SJCRH30 (cell line): Measurements from ENCODE around the gene SCAND1. TPM values are rescaled to one million over a fixed set of nuclear protein-coding genes. Genes with fewer than 3 reads are reported as not detected.

Experiments used
- DNase-seq, 2 experiments: peaks; one replicate each; pipeline ENCODE4 v3.0.0-alpha.2; 2015 to 2020
- H3K27ac ChIP-seq: fragments of 250-450 bp; sonication (Bioruptor Pico); 2 replicates; pipeline ENCODE4 v1.5.1; 2020; ENCODE audit warnings: mild to moderate bottlenecking, moderate library complexity
- H3K27me3 ChIP-seq: fragments of 250-450 bp; sonication (Bioruptor Pico); 2 replicates; pipeline ENCODE4 v1.5.1; 2020; ENCODE audit warnings: mild to moderate bottlenecking, moderate library complexity
- H3K36me3 ChIP-seq: fragments of 250-450 bp; sonication (Bioruptor Pico); 2 replicates; pipeline ENCODE4 v1.5.1; 2020; ENCODE audit warnings: mild to moderate bottlenecking, moderate library complexity
- H3K4me1 ChIP-seq: fragments of 250-450 bp; sonication (Bioruptor Pico); 2 replicates; pipeline ENCODE4 v1.5.1; 2020; ENCODE audit warnings: mild to moderate bottlenecking, moderate library complexity
- H3K4me3 ChIP-seq: fragments of 250-450 bp; sonication (Bioruptor Pico); 2 replicates; pipeline ENCODE4 v1.5.1; 2020; ENCODE audit warnings: mild to moderate bottlenecking, moderate library complexity
- H3K9me3 ChIP-seq: fragments of 250-450 bp; sonication (Bioruptor Pico); replicated peaks from 2 replicates; pipeline ENCODE4 v1.5.1; 2020; ENCODE audit warnings: mild to moderate bottlenecking, moderate library complexity
- total RNA-seq: library from RNA; depleted of rRNA; stranded (reverse); fragments of >200 nt; shearing (Covaris generic); gene quantifications from 2 replicates; pipeline ENCODE4 v1.2.3, GENCODE V29; 2014; rRNA removed

Gene SCAND1
- total RNA-seq, 1 experiment from 2014 or later = 44.4 TPM

DNA sequence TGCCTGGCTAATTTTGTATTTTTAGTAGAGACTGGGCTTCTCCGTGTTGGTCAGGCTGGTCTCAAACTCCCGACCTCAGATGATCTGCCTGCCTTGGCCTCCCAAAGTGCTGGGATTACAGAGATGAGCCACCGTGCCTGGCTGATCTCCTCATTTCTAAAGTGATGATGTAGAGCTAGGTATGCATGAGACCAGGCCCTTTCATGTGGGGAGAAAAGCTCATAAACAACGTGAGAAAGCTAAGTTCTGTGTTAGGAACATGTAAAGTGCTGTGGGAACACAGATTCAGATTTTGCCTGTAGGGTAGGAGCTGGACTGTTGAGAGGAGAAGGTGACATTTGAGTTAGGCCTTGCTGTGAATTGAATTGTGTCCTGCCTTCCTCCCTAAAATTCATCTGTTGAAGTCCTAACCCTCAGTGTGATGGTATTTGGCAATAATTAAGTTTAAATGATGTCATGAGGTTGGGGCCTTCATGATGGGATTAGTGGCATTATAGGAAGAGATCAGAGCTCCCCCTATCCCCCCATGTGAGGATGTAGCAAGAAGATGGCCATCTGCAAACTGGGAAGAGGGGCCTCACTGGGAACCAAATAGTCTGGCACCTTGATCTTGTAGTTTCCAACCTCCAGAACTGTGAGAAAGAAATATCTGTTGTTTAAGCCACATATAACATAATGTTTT, 49.2 kb downstream of the SCAND1 start:
- H3K27ac ChIP-seq = no peak overlapping the region
- H3K27me3 ChIP-seq = no peaks in the 10 kb centered on the region
- H3K4me1 ChIP-seq = no peaks in the 10 kb centered on the region
- H3K4me3 ChIP-seq = no peak overlapping the region
- H3K9me3 ChIP-seq = no peaks in the 10 kb centered on the region
- no peak for DNase-seq
- H3K36me3 ChIP-seq = peaks cover under 1% of the 10 kb centered on the region; the same call in 1 of the 2 replicates

DNA sequence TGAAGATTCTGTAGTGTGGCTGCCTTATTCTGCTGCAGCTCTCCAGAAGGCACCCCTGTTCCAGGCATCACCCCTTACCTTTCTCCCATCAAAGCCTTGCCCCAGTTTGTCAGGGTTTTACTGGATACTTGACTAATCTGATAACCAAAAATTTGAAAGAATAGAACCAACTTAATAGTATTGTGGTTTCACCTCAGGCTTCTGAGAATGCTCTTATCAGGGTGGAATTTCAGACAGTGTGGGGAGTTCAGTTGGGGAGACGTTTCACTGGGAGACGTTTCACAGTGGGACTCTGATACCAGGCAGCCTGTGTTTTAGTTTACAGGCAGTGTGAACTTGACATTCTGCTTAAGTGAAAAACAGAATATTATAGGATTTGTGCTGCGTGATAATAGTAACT, 50.5 kb downstream of the SCAND1 start:
- no peak overlapping the region for H3K4me3 ChIP-seq
- H3K27me3 ChIP-seq = no peaks in the 10 kb centered on the region
- no peak overlapping the region for H3K27ac ChIP-seq
- DNase-seq = no peak
- no peaks in the 10 kb centered on the region for H3K4me1 ChIP-seq
- H3K9me3 ChIP-seq = no peaks in the 10 kb centered on the region
- H3K36me3 ChIP-seq = peaks cover 3% of the 10 kb centered on the region; the same call in 1 of the 2 replicates

Other genes starting within 250 kb of the SCAND1 start
- gene RBM39, start 212.2 kb downstream of the SCAND1 start, total RNA-seq = 423 and 517 TPM in 2 replicates
- 59.0 and 72.2 TPM in 2 replicates for gene PHF20, start 182.5 kb downstream of the SCAND1 start, total RNA-seq
- gene CNBD2, start 14.1 kb upstream of the SCAND1 start, total RNA-seq = 5.3 and 6.2 TPM in 2 replicates
- gene EPB41L1, start 200.2 kb upstream of the SCAND1 start, total RNA-seq = 6.7 and 8.0 TPM in 2 replicates